H1 (cell line): ENCODE results near the gene NT5C. TPM values are rescaled to one million over a fixed set of nuclear protein-coding genes. Genes with fewer than 3 reads are reported as not detected.

Source experiments
- CTCF ChIA-PET: fragments of 300-600 bp; sonication (Branson Sonifier 250); formaldehyde crosslinking; loops from one replicate; lab custom pipeline; 2021; ENCODE audit not compliant: partially characterized antibody; lab: Charles Lee
- POLR2A ChIA-PET: fragments of 300-600 bp; sonication (Branson Sonifier 250); formaldehyde crosslinking; loops from one replicate; lab custom pipeline; 2021; ENCODE audit warnings: inconsistent platforms; ENCODE audit not compliant: partially characterized antibody; lab: Charles Lee
- DNase-seq, 2 experiments: peaks; one replicate each; pipeline versions ENCODE4 v3.0.0 to v3.0.0-alpha.2; 2010 to 2022; ENCODE audit warnings: low spot score in 2 of 2, low read depth in 1 of 2, mixed read lengths in 1 of 2
- FAIRE-seq: peaks from 2 replicates; lab custom pipeline; 2011; peaks lifted over from hg19 to GRCh38; lab: Jason Lieb, UNC
- H2AFZ ChIP-seq: 2 replicates; pipeline ENCODE4 v1.8.1; 2012; ENCODE audit warnings: low read length, inconsistent platforms
- H2AK5ac ChIP-seq: 2 replicates; pipeline ENCODE4 v1.6.1; 2013; ENCODE audit warnings: low read depth, low read length
- H2BK120ac ChIP-seq: replicated peaks from 2 replicates; pipeline ENCODE3; 2013; ENCODE audit warnings: low read depth, low read length, inconsistent platforms
- H2BK12ac ChIP-seq: 2 replicates; pipeline ENCODE4 v1.6.1; 2013; ENCODE audit warnings: low read depth, low read length
- H2BK15ac ChIP-seq: 2 replicates; pipeline ENCODE4 v1.6.1; 2013; ENCODE audit warnings: low read length
- H2BK20ac ChIP-seq: 2 replicates; pipeline ENCODE4 v1.6.1; 2013; ENCODE audit warnings: low read length
- H2BK5ac ChIP-seq: 2 replicates; pipeline ENCODE4 v1.6.1; 2013; ENCODE audit warnings: low read depth, low read length
- H3K14ac ChIP-seq: 2 replicates; pipeline ENCODE4 v1.6.1; 2013; ENCODE audit warnings: inconsistent platforms; ENCODE audit not compliant: insufficient read length
- H3K18ac ChIP-seq: 2 replicates; pipeline ENCODE4 v1.6.1; 2013; ENCODE audit warnings: low read length; ENCODE audit errors: extremely low read depth
- H3K23ac ChIP-seq: 2 replicates; pipeline ENCODE4 v1.6.1; 2013; ENCODE audit warnings: inconsistent platforms; ENCODE audit not compliant: insufficient read length
- H3K23me2 ChIP-seq: 2 replicates; pipeline ENCODE4 v1.6.1; 2013; ENCODE audit warnings: low read depth, low read length
- H3K27ac ChIP-seq: 2 replicates; pipeline ENCODE4 v1.6.1; 2011; ENCODE audit warnings: low read depth, low read length, inconsistent platforms
- H3K27me3 ChIP-seq, 4 experiments: replicated peaks in 1 of 4; 1 replicate in 1 of 4; 2 replicates in 3 of 4; pipeline versions ENCODE4 v1.6.1 to v1.8.1; 2011 to 2013; ENCODE audit warnings: low read length in 3 of 4, mild to moderate bottlenecking in 3 of 4, inconsistent platforms in 2 of 4, mixed read lengths in 2 of 4, moderate library complexity in 1 of 4; ENCODE audit not compliant: control insufficient read depth in 3 of 4, insufficient read depth in 3 of 4; ENCODE audit errors: extremely low read depth in 1 of 4
- H3K36me3 ChIP-seq, 4 experiments: 2 replicates each; pipeline versions ENCODE4 v1.6.1 to v1.8.1; 2011 to 2013; ENCODE audit warnings: mild to moderate bottlenecking in 4 of 4, low read length in 3 of 4, moderate library complexity in 2 of 4, control low read depth in 1 of 4, inconsistent platforms in 1 of 4; ENCODE audit not compliant: insufficient read depth in 4 of 4, control insufficient read depth in 2 of 4
- H3K4ac ChIP-seq: replicated peaks from 2 replicates; pipeline ENCODE3; 2013; ENCODE audit warnings: low read length, low read depth, mixed read lengths, inconsistent platforms; ENCODE audit not compliant: insufficient read length
- H3K4me1 ChIP-seq, 4 experiments: replicated peaks in 1 of 4; 1 replicate in 1 of 4; 2 replicates in 3 of 4; pipeline versions ENCODE4 v1.6.1 to v1.8.1; 2011 to 2013; ENCODE audit warnings: low read length in 3 of 4, inconsistent platforms in 2 of 4, mixed read lengths in 1 of 4; ENCODE audit not compliant: insufficient read depth in 4 of 4, control insufficient read depth in 3 of 4
- H3K4me2 ChIP-seq, 2 experiments: 2 replicates each; pipeline versions ENCODE4 v1.6.1 to v1.8.1; 2011 to 2013; ENCODE audit warnings: low read depth in 2 of 2, low read length in 2 of 2, control low read depth in 1 of 2, inconsistent platforms in 1 of 2, mild to moderate bottlenecking in 1 of 2; ENCODE audit not compliant: insufficient read depth in 1 of 2
- H3K4me3 ChIP-seq, 4 experiments: fragments of 200-600, 300-600 bp in 1 of 4; sonication (generic), shearing (Covaris generic), sonication (Bioruptor Twin) in 1 of 4; 2 replicates each; pipeline versions ENCODE4 v1.5.1 to v1.8.1; 2011 to 2016; ENCODE audit warnings: low read length in 4 of 4, low read depth in 3 of 4, control low read depth in 2 of 4, inconsistent platforms in 2 of 4, mild to moderate bottlenecking in 2 of 4, mixed read lengths in 1 of 4, moderate library complexity in 1 of 4; ENCODE audit not compliant: insufficient read depth in 2 of 4; ENCODE audit errors: extremely low read depth in 1 of 4
- H3K56ac ChIP-seq: replicated peaks from 2 replicates; pipeline ENCODE3; 2013; ENCODE audit warnings: low read depth, mild to moderate bottlenecking, mixed read lengths, low read length, inconsistent platforms; ENCODE audit not compliant: insufficient read length
- H3K79me1 ChIP-seq: 2 replicates; pipeline ENCODE4 v1.6.1; 2013; ENCODE audit warnings: low read depth, low read length, control low read depth
- H3K79me2 ChIP-seq, 2 experiments: 2 replicates each; pipeline versions ENCODE4 v1.6.1 to v1.8.1; 2012 to 2013; ENCODE audit warnings: low read length in 2 of 2, mild to moderate bottlenecking in 2 of 2, inconsistent platforms in 1 of 2; ENCODE audit not compliant: insufficient read depth in 2 of 2, control insufficient read depth in 1 of 2
- H3K9ac ChIP-seq, 4 experiments: replicated peaks in 1 of 4; 1 replicate in 1 of 4; 2 replicates in 3 of 4; pipeline versions ENCODE4 v1.6.1 to v1.8.1; 2011 to 2013; ENCODE audit warnings: low read depth in 3 of 4, low read length in 3 of 4, control low read depth in 2 of 4, mild to moderate bottlenecking in 2 of 4, moderate library complexity in 2 of 4, inconsistent platforms in 1 of 4; ENCODE audit errors: extremely low read depth in 1 of 4
- H3K9me3 ChIP-seq, 2 experiments: 2 replicates each; pipeline versions ENCODE4 v1.6.1 to v1.8.1; 2012 to 2013; ENCODE audit warnings: mild to moderate bottlenecking in 2 of 2, moderate library complexity in 2 of 2, control low read depth in 1 of 2, inconsistent platforms in 1 of 2, low read depth in 1 of 2, low read length in 1 of 2, mixed read lengths in 1 of 2; ENCODE audit not compliant: insufficient read depth in 2 of 2
- H4K20me1 ChIP-seq, 2 experiments: replicated peaks in 1 of 2; 2 replicates each; pipeline versions ENCODE3 to v1.8.1; 2011 to 2013; ENCODE audit warnings: inconsistent platforms in 2 of 2, low read length in 2 of 2, mild to moderate bottlenecking in 1 of 2; ENCODE audit not compliant: insufficient read depth in 2 of 2, control insufficient read depth in 1 of 2
- H4K5ac ChIP-seq: 2 replicates; pipeline ENCODE4 v1.6.1; 2013; ENCODE audit warnings: low read length, low read depth, mixed read lengths, inconsistent platforms; ENCODE audit not compliant: insufficient read length
- H4K8ac ChIP-seq: 2 replicates; pipeline ENCODE4 v1.8.0; 2013; ENCODE audit warnings: mild to moderate bottlenecking, moderate library complexity, low read length, inconsistent platforms; ENCODE audit not compliant: insufficient read depth; ENCODE audit errors: extremely low read depth
- H4K91ac ChIP-seq: replicated peaks from 2 replicates; pipeline ENCODE3; 2013; ENCODE audit warnings: low read length, mixed read lengths, inconsistent platforms; ENCODE audit not compliant: insufficient read length
- CREB1 ChIP-seq: IDR thresholded peaks from 2 replicates; pipeline ENCODE4 v1.6.1; 2012; ENCODE audit warnings: inconsistent platforms
- HDAC2 ChIP-seq, 2 experiments: fragments of 300-600 bp in 1 of 2; sonication (generic) in 1 of 2; IDR thresholded peaks; 2 replicates each; pipeline ENCODE4 v1.6.1; 2011 to 2012; ENCODE audit warnings: low read depth in 2 of 2, low read length in 2 of 2, mild to moderate bottlenecking in 2 of 2, moderate library complexity in 2 of 2, borderline replicate concordance in 1 of 2, inconsistent platforms in 1 of 2
- MAFK ChIP-seq: IDR thresholded peaks from 2 replicates; pipeline ENCODE4 v1.6.1; 2012; ENCODE audit warnings: low read depth, mild to moderate bottlenecking, improper control_type of control experiment, low read length
- NRF1 ChIP-seq: IDR thresholded peaks from 2 replicates; pipeline ENCODE4 v1.6.1; 2011; ENCODE audit warnings: mild to moderate bottlenecking, low read depth, low read length, improper control_type of control experiment
- PHF8 ChIP-seq: fragments of 200-600 bp; sonication (generic); conservative IDR thresholded peaks from 2 replicates; pipeline ENCODE4 v1.7.1; 2012; ENCODE audit warnings: low read depth, mild to moderate bottlenecking, inconsistent platforms, low read length, moderate library complexity
- RFX5 ChIP-seq: IDR thresholded peaks from 2 replicates; pipeline ENCODE4 v1.6.1; 2011; ENCODE audit warnings: low read depth, low read length, improper control_type of control experiment, borderline replicate concordance
- TBP ChIP-seq: IDR thresholded peaks from 2 replicates; pipeline ENCODE4 v1.6.1; 2011; ENCODE audit warnings: low read depth, low read length, improper control_type of control experiment
- TCF12 ChIP-seq: IDR thresholded peaks from 2 replicates; pipeline ENCODE4 v1.6.1; 2011; ENCODE audit warnings: low read depth, mild to moderate bottlenecking, low read length
- WGBS, 2 experiments: shearing (Covaris generic) in 1 of 2; methylation state at CpG; one replicate each; pipeline versions ENCODE4 v1.1.6 to v1.1.7; 2013 to 2015; ENCODE audit warnings: low lambda C conversion rate in 2 of 2, mixed read lengths in 2 of 2, inconsistent platforms in 1 of 2, low coverage in 1 of 2, missing lambda C conversion rate in 1 of 2; ENCODE audit not compliant: insufficient replicate concordance in 2 of 2, insufficient coverage in 1 of 2, insufficient read length in 1 of 2; ENCODE audit errors: extremely low coverage in 1 of 2, missing lambda C conversion rate in 1 of 2; 5-methylcytosine and 5-hydroxymethylcytosine counted together
- polyA plus RNA-seq, 7 experiments: library from polyadenylated mRNA; depleted of rRNA in 3 of 7; stranded (reverse) in 5 of 7; unstranded in 2 of 7; fragments of >200 nt in 5 of 7; fragments of 200-250 nt in 2 of 7; gene quantifications; 1 replicate in 5 of 7; 2 replicates in 1 of 7; 4 replicates in 1 of 7; pipeline versions ENCODE4 v1.2.1 to v1.2.3, GENCODE V29; 2011 to 2013; ENCODE audit warnings: missing spikeins in 2 of 7, mixed read lengths in 2 of 7
- total RNA-seq: library from RNA; stranded (reverse); fragmentation: NEBNext Ultra II Directional; extraction: Animal tissue kit (Norgen Biotek cat#: 25700); gene quantifications from 2 replicates; pipeline ENCODE4 v1.2.1, GENCODE V29; 2021
- TF ChIP-seq, protein P1 (sequence below): IDR thresholded peaks from 2 replicates; pipeline ENCODE4 v1.6.1; 2011; ENCODE audit warnings: low read length, improper control_type of control experiment

The NT5C gene
- total and polyA plus RNA-seq, 2 of the 8 experiments (the other 6 are each of a cell fraction or from before 2014, with no cell fraction given) = 52.1 to 66.4 TPM

DNA sequence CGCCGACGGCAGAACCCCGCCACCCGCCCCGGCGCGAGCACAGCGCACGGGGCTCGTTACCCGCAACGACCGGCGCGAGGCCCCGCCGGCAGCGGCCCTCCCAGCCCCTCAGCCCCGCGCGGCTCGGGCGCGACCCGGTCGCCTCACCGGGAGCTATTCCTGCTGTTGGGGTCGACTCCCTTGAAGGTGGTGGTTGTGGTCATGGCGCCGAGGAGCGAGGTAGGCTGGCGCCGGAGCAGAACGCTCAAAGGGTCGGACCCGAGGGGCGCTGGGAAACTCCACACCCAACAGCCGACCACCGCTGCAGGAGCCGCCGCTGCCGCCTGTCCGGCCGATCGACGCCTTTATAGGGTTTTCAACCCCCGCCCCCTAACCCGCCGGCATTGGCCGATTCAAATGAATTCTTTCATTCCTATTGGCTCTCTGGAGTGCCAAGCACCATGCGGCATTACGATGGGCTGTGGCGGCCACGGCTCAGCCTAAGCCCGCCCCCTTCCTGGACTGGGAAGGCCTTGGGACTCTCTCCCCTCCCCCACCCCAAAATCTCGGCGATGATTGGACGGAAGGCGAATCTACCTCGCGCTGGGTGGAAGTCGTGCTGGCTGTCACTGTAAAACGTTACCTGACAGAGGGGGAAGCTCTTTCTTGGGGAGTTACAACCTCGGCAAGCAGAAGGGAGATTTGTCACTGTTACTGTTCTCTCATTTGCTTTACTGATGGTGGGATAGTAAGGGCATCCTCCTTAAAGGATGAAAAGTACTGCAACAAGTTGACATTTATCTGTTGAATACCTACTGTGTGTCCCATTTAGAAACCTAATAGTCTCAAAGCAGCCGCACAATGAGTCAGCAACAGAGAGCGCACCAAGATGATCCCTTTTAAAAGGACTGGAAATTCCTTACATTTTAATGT is 22.9 kb upstream of the NT5C start, which contains the start of gene JPT1:
Gene JPT1, minus strand, starts transcription at position 318 of the 912 bp plus-strand sequence. Its CDS starts 115 bp downstream, at position 203.
- Histone ChIP-seq H3K18ac (peak within 1 kb of the TSS; percentile 76; the same call in 1 of the 2 replicates), H2BK5ac (peak within 1 kb of the TSS; percentile 88), H2AFZ (no peak within 1 kb of the TSS), H3K79me2 (peaks cover 29 to 48% of the 10 kb centered on the region in 2 experiments), H3K27me3 (no peaks in the 10 kb centered on the region), H3K23ac (no peak within 1 kb of the TSS), H3K4me1 (peaks cover 3 to 12% (median 9%) of the 10 kb centered on the region in 4 experiments; a peak in 6 of 7 replicates), H2BK120ac (no peak within 1 kb of the TSS), H4K91ac (peak within 1 kb of the TSS; percentile 85), H3K9ac (peak within 1 kb of the TSS; percentile 83 to 97 (median 88)), H3K4me2 (peak within 1 kb of the TSS; percentile 72 to 99), H3K14ac (no peak within 1 kb of the TSS), H2BK12ac (no peak within 1 kb of the TSS), H2BK15ac (no peak within 1 kb of the TSS), H3K9me3 (no peaks in the 10 kb centered on the region), H4K8ac (peak within 1 kb of the TSS; percentile 91; the same call in 1 of the 2 replicates), H2AK5ac (peak within 1 kb of the TSS; percentile 46; the same call in 1 of the 2 replicates), H3K23me2 (peaks cover 6% of the 10 kb centered on the region), H3K4me3 (peak within 1 kb of the TSS; percentile 87 to 95 (median 94)), H3K27ac (peak within 1 kb of the TSS; percentile 53), H4K20me1 (peaks cover 2 to 3% of the 10 kb centered on the region in 2 experiments), H3K56ac (peak within 1 kb of the TSS; percentile 91), H3K4ac (peak within 1 kb of the TSS; percentile 98), H3K36me3 (no peaks in the 10 kb centered on the region), H3K79me1 (peaks cover 5% of the 10 kb centered on the region; the same call in 1 of the 2 replicates), H2BK20ac (no peak within 1 kb of the TSS), H4K5ac (peak within 1 kb of the TSS; percentile 34)
- DNase-seq = peak; percentile 95 to 99
- FAIRE-seq = peak; percentile 77
- ChIA-PET CTCF (interaction anchor here (0.5 to 1.4 kb wide), 3 partner anchors 17 to 40 kb away, joined by 4 to 7 read pairs (median 4); no protein-coding TSS in a partner anchor), POLR2A (interaction anchor here (0.6 to 11.6 kb wide), 47 partner anchors 9 to 303 kb away, joined by 3 to 213 read pairs (median 4); partner anchors contain the start of genes ARMC7, CDR2L, GGA3 and MRPL58)
- 2% methylated on average over 55 of the region's 67 CpGs; no CpG with 5 or more reads in 1 of the 2 experiments for WGBS, 2 experiments
- TF ChIP-seq TCF12 = no peak
- TF ChIP-seq RFX5 = no peak
- TF ChIP-seq MAFK = 0 out of 2 replicates have a peak, but pooled peaks have one; percentile 15
- TF ChIP-seq HDAC2 (IDR thresholded peaks at IDR 0.05; ENCODE audit: borderline replicate concordance in 1 of 2, low read depth in 2 of 2, low read length in 2 of 2) = peak in 1 of 2 experiments; percentile 82; a peak in 2 of 4 replicates
- TF ChIP-seq PHF8 = peak; percentile 94
- TF ChIP-seq CREB1 = peak; percentile 77
- TF ChIP-seq, protein P1, sequence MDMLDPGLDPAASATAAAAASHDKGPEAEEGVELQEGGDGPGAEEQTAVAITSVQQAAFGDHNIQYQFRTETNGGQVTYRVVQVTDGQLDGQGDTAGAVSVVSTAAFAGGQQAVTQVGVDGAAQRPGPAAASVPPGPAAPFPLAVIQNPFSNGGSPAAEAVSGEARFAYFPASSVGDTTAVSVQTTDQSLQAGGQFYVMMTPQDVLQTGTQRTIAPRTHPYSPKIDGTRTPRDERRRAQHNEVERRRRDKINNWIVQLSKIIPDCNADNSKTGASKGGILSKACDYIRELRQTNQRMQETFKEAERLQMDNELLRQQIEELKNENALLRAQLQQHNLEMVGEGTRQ = no peak
- TF ChIP-seq TBP = peak; percentile 98
- no peak for TF ChIP-seq NRF1
